ENCODE results near the gene TOR3A. TPM values are rescaled to one million over a fixed set of nuclear protein-coding genes. Genes with fewer than 3 reads are reported as not detected.

TOR3A gene
- polyA plus RNA-seq, 3 donors, result 50.0 to 67.8 (median 60.9) TPM

DNA sequence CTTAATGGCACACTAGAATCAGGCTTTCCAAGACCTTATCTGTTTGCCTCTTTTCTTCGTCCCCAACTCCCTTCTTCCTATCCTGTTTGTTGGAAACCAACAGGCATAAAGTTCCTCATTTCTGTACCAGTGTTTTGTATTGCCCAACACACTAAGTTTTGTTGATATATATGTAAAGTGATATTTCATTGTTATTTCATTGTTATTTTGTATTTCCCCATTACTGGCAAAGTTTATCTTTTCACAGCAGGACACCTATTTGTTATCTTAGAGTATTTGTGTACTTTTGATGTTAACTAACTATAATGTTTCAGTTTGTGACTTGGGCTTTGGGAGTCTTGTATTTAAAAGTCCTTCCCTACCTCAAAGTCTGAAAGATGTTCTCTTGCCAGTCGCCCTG, 29.1 kb upstream of the TOR3A start:
- H3K9me3 Mint-ChIP-seq, result peaks cover 0 to 6% (median 0%) of the 10 kb centered on the region in 7 donors
- WGBS (ENCODE audit: insufficient coverage), result no CpG with 5 or more reads among the region's 2 CpGs
- peaks cover 29 to 50% of the 10 kb centered on the region in 2 donors for H3K36me3 Mint-ChIP-seq
- Histone ChIP-seq H2AFZ (ENCODE audit: insufficient read depth, low read depth, low read length, poor library complexity, severe bottlenecking) (no peak overlapping the region), H3K79me2 (ENCODE audit: insufficient read depth, low read length) (no peaks in the 10 kb centered on the region), H3K9me3 (replicated peaks in 1 of 2; ENCODE audit: control insufficient read depth in 1 of 2, insufficient read depth in 1 of 2, low read length in 2 of 2) (no peaks in the 10 kb centered on the region), H3K27me3 (ENCODE audit: control insufficient read depth in 2 of 2, insufficient read depth in 2 of 2, low read length in 2 of 2) (no peaks in the 10 kb centered on the region), H4K20me1 (ENCODE audit: insufficient read depth, low read length) (no peaks in the 10 kb centered on the region), H3K27ac (ENCODE audit: low read depth in 1 of 2, low read length in 2 of 2) (peak overlapping the region in 1 of 2 donors; percentile 22), H3K4me2 (replicated peaks; ENCODE audit: extremely low read depth, low read length, poor library complexity, severe bottlenecking) (no peak overlapping the region), H3K9ac (ENCODE audit: insufficient read depth, low read length, poor library complexity, severe bottlenecking) (no peak overlapping the region), H3K4me3 (replicated peaks in 1 of 3; ENCODE audit: low read depth in 2 of 3, low read length in 3 of 3) (no peak overlapping the region), H3K4me1 (ENCODE audit: control insufficient read depth in 1 of 2, insufficient read depth in 2 of 2, low read length in 2 of 2) (peaks cover 3 to 8% of the 10 kb centered on the region in 2 donors), H3K36me3 (replicated peaks in 1 of 2; ENCODE audit: control insufficient read depth in 1 of 2, insufficient read depth in 2 of 2, low read length in 2 of 2) (peaks cover 14 to 39% of the 10 kb centered on the region in 2 donors)
- peak in 1 of 3 donors; percentile 26 for DNase-seq
- peaks cover 10% of the 10 kb centered on the region for H3K4me1 Mint-ChIP-seq
- peak overlapping the region in 1 of 2 donors; percentile 53 for H3K4me3 Mint-ChIP-seq
- intact Hi-C loops (cut with micrococcal nuclease), result no loop called here
- H3K27ac Mint-ChIP-seq, result peak overlapping the region in 3 of 7 donors; percentile 5 to 82 (median 72)
- TF ChIP-seq, protein P1, sequence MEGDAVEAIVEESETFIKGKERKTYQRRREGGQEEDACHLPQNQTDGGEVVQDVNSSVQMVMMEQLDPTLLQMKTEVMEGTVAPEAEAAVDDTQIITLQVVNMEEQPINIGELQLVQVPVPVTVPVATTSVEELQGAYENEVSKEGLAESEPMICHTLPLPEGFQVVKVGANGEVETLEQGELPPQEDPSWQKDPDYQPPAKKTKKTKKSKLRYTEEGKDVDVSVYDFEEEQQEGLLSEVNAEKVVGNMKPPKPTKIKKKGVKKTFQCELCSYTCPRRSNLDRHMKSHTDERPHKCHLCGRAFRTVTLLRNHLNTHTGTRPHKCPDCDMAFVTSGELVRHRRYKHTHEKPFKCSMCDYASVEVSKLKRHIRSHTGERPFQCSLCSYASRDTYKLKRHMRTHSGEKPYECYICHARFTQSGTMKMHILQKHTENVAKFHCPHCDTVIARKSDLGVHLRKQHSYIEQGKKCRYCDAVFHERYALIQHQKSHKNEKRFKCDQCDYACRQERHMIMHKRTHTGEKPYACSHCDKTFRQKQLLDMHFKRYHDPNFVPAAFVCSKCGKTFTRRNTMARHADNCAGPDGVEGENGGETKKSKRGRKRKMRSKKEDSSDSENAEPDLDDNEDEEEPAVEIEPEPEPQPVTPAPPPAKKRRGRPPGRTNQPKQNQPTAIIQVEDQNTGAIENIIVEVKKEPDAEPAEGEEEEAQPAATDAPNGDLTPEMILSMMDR (IDR thresholded peaks at IDR 0.05), result no peak
- peaks cover 0 to 2% (median 0%) of the 10 kb centered on the region in 3 donors for H3K27me3 Mint-ChIP-seq (ENCODE audit: low read depth in 3 of 3)

DNA sequence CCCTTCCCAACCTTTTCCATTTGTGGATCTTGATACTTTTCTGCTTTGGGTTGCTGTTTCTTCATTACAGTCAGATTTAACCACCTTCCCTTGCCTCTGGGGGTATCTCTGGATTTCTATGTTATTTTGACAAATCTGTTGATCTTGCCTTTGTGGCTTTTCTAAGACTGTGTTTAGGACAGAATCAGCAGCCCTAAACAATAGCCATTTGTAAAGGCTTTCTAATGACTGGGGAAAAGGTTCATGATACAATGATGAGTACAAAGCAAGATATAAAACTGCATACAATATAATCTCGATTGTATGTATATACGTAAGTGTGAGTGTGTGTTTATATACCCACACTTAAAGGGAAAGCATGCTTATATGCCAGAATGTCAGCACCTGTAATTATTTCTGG, 28.4 kb upstream of the TOR3A start:
- WGBS (ENCODE audit: insufficient coverage), result no CpG with 5 or more reads among the region's 2 CpGs
- H3K4me1 Mint-ChIP-seq, result peaks cover 8% of the 10 kb centered on the region
- TF ChIP-seq, protein P1 (IDR thresholded peaks at IDR 0.05), result no peak
- Histone ChIP-seq H2AFZ (ENCODE audit: insufficient read depth, low read depth, low read length, poor library complexity, severe bottlenecking) (no peak overlapping the region), H3K27me3 (ENCODE audit: control insufficient read depth in 2 of 2, insufficient read depth in 2 of 2, low read length in 2 of 2) (no peaks in the 10 kb centered on the region), H3K9ac (ENCODE audit: insufficient read depth, low read length, poor library complexity, severe bottlenecking) (no peak overlapping the region), H3K27ac (ENCODE audit: low read depth in 1 of 2, low read length in 2 of 2) (peak overlapping the region in 1 of 2 donors; percentile 22), H4K20me1 (ENCODE audit: insufficient read depth, low read length) (no peaks in the 10 kb centered on the region), H3K4me3 (replicated peaks in 1 of 3; ENCODE audit: low read depth in 2 of 3, low read length in 3 of 3) (no peak overlapping the region), H3K4me1 (ENCODE audit: control insufficient read depth in 1 of 2, insufficient read depth in 2 of 2, low read length in 2 of 2) (peaks cover 3 to 8% of the 10 kb centered on the region in 2 donors), H3K79me2 (ENCODE audit: insufficient read depth, low read length) (no peaks in the 10 kb centered on the region), H3K9me3 (replicated peaks in 1 of 2; ENCODE audit: control insufficient read depth in 1 of 2, insufficient read depth in 1 of 2, low read length in 2 of 2) (no peaks in the 10 kb centered on the region), H3K4me2 (replicated peaks; ENCODE audit: extremely low read depth, low read length, poor library complexity, severe bottlenecking) (no peak overlapping the region), H3K36me3 (replicated peaks in 1 of 2; ENCODE audit: control insufficient read depth in 1 of 2, insufficient read depth in 2 of 2, low read length in 2 of 2) (peaks cover 14 to 39% of the 10 kb centered on the region in 2 donors)
- intact Hi-C loops (cut with micrococcal nuclease), result no loop called here
- H3K36me3 Mint-ChIP-seq, result peaks cover 28 to 48% of the 10 kb centered on the region in 2 donors
- peaks cover 0 to 6% (median 0%) of the 10 kb centered on the region in 7 donors for H3K9me3 Mint-ChIP-seq
- no peak overlapping the region for H3K4me3 Mint-ChIP-seq
- H3K27ac Mint-ChIP-seq, result peak overlapping the region in 1 of 7 donors; percentile 41
- H3K27me3 Mint-ChIP-seq (ENCODE audit: low read depth in 3 of 3), result peaks cover 0 to 2% (median under 1%) of the 10 kb centered on the region in 3 donors
- DNase-seq, result no peak

All from CD14-positive monocyte (primary cell).